ENCODE results near the gene HAPSTR1.
A peak's percentile ranks its signal among the peaks of the same experiment; 100 is the strongest.
"Not testable (repeated sequence)": the region's sequence is repeated elsewhere in the genome, so short reads cannot be mapped to it uniquely, and the experiment has no call there.

The HAPSTR1 gene, protein sequence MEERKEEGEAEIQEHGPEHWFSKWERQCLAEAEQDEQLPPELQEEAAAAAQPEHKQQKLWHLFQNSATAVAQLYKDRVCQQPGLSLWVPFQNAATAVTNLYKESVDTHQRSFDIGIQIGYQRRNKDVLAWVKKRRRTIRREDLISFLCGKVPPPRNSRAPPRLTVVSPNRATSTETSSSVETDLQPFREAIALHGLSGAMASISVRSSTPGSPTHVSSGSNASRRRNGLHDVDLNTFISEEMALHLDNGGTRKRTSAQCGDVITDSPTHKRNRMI

GRCh38 chr16:9090960-9091866 is at the start of gene HAPSTR1:
TSS of gene HAPSTR1 (plus strand) at chr16:9091644. CDS start at chr16:9092045, 401 bp downstream.
- FAIRE-seq (no peak), DNase-seq (ENCODE audit: insufficient read length, low spot score) (peak; percentile 47)
- no peak for TF ChIP-seq CTCF (IDR thresholded peaks at IDR 0.05; ENCODE audit: insufficient read depth, missing control alignments)

DNA sequence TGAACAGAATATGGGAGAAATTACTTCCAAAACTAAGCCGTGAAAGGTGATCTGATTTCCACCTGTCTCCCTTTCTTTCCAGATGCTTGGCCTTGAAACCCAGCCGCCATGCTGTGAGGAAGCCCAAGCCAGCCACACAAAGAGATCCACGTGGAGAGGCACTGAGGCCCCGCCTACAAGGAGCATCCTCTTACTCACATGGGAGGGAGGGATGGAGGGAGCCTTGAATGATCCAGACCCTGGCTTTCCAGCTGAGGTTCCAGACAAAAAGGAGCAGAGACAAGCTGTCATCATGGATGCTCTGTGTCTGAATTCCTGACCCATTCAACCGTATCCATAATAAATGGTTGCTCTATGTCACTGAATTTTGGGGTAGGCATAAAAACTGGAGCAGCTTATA is 48.9 kb upstream of the HAPSTR1 start:
- no peak for FAIRE-seq
- no peak for TF ChIP-seq CTCF (IDR thresholded peaks at IDR 0.05; ENCODE audit: insufficient read depth, missing control alignments)
- no peak for DNase-seq (ENCODE audit: insufficient read length, low spot score)

DNA sequence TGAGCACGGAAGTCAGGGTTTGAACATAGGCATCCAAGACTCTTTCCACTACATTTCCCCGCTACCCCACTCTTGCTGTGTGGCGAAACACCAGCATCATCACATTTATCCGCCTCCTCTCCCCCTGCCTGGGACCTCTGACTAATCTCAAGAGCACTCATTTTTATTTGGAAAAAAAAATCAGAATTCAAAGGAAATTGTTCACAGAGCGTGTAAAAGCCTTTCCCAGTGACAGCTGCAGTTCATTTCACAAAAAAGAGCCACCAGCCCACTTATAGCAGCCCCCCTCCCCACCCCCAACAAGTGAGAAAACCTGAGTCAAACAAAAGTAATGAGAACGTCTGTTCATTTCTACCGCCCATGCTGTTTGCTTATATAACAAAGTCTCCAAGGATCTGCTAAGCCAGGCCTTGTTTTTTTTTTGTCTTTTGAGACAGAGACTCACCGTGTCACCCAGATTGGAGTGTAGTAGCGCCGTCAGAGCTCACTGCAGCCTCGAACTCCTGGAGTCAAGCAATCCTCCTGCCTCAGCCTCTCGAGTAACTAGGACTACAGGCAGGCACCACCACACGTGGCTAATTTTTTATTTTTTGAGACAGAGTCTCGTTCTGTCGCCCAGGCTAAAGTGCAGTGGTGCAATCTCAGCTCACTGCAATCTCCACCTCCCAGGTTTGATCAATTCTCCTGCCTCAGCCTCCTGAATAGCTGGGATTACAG is 48.3 kb upstream of the HAPSTR1 start:
- no peak for TF ChIP-seq CTCF (IDR thresholded peaks at IDR 0.05; ENCODE audit: insufficient read depth, missing control alignments)
- FAIRE-seq (no peak), DNase-seq (ENCODE audit: insufficient read length, low spot score) (no peak)

- DNase-seq (ENCODE audit: insufficient read length, low spot score); FAIRE-seq: not testable (repeated sequence)
Measured at GRCh38 chr16:9045562-9045961, 45.9 kb upstream of the HAPSTR1 start.

- FAIRE-seq = no peak
- DNase-seq (ENCODE audit: insufficient read length, low spot score) = no peak
- no peak for TF ChIP-seq CTCF (IDR thresholded peaks at IDR 0.05; ENCODE audit: insufficient read depth, missing control alignments)
Measured at GRCh38 chr16:9046667-9047055, 44.8 kb upstream of the HAPSTR1 start.

DNA sequence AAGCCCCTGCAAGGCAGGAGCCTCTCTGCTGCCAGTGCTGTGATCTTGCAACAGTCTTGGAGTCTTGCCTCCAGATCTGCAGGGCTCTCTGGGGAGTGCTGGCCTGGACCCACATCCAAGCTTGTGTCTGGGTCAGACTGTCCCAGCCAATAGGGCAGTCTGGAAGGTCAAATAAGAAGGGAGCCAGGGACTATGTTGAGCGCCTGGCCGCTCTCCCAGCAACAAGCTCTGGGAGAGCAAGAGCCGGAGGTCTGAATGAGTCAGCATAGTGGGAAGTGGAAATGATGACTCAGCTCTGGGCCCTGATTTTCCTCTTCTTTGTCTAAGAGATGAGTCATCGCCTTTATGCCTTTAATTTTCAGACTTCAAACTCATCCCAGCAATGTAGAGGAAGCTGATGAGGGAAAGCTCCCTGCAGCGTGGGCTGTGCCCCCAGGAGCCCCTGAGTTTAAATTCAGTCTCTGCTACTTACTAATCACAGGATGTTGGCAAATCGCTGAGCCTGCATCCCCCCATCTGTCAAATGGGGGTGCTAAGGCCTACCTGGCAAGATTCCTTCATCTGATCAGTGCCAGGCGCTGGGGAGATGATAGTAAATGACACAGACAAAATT is 43.6 kb upstream of the HAPSTR1 start:
- no peak for TF ChIP-seq CTCF (IDR thresholded peaks at IDR 0.05; ENCODE audit: insufficient read depth, missing control alignments)
- DNase-seq (ENCODE audit: insufficient read length, low spot score) = no peak
- FAIRE-seq = no peak

DNA sequence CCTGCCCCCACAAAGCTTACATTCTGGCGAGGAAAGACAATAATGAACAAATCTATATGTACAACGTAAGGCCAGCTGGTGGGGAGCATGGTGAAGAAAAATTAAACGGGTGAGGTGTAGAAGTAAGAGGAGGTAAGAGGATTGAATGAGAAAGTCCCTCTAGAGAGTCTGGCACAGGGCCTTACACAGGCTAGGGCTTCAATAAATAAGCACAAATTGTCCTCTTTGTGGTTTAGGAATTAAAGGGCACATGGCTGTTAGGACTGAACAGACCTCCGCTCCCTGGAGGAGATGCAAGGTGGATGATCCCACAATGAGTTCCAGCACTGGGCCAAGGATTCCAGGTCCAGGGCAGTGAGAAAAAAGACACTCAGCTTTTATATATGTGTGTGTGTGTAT is 43.1 kb upstream of the HAPSTR1 start:
- FAIRE-seq (no peak), DNase-seq (ENCODE audit: insufficient read length, low spot score) (no peak)

More for the DNA sequence above, 43.1 kb upstream of the HAPSTR1 start:
- no peak for TF ChIP-seq CTCF (IDR thresholded peaks at IDR 0.05; ENCODE audit: insufficient read depth, missing control alignments)

Measured in D721Med (cell line).